Stomach (tissue), 9 donors: Measurements from ENCODE around the gene MRGPRG. TPM values are rescaled to one million over a fixed set of nuclear protein-coding genes. Genes with fewer than 3 reads are reported as not detected.

Experiments
- DNase-seq, 2 donors: peaks; one replicate each; pipeline versions ENCODE4 v3.0.0 to v3.0.0-alpha.2; 2013 to 2019
- H3K27ac ChIP-seq, 5 donors: fragments of 200-600 bp in 4 of 5; sonication (generic) in 4 of 5; one replicate each; pipeline ENCODE4 v1.5.1; 2013 to 2019; ENCODE audit warnings: mild to moderate bottlenecking in 1 of 5, moderate library complexity in 1 of 5
- H3K27me3 ChIP-seq, 3 donors: fragments of 200-600 bp; sonication (generic); one replicate each; pipeline ENCODE4 v1.5.1; 2017 to 2019; ENCODE audit warnings: mixed run types in 1 of 3
- H3K36me3 ChIP-seq, 4 donors: fragments of 200-600 bp; sonication (generic); 1 replicate in 3 of 4; 2 replicates in 1 of 4; pipeline ENCODE4 v1.5.1; 2016 to 2019
- H3K4me1 ChIP-seq, 4 donors: fragments of 200-600 bp; sonication (generic); one replicate each; pipeline ENCODE4 v1.5.1; 2016 to 2019
- H3K4me3 ChIP-seq, 4 donors: fragments of 200-600 bp; sonication (generic) in 3 of 4; one replicate each; pipeline ENCODE4 v1.5.1; 2016 to 2019; ENCODE audit warnings: mild to moderate bottlenecking in 1 of 4
- H3K9me3 ChIP-seq, 4 donors: fragments of 200-600 bp; sonication (generic); one replicate each; pipeline ENCODE4 v1.5.1; 2016 to 2019
- CTCF ChIP-seq, 7 experiments: fragments of 450-650 bp in 4 of 7; fragments of 200-600 bp in 3 of 7; sonication (generic) in 3 of 7; IDR thresholded peaks; one replicate each; pipeline ENCODE4 v1.5.1; 2016 to 2019; ENCODE audit warnings: antibody characterized with exemption in 7 of 7, control low read depth in 2 of 7, mild to moderate bottlenecking in 1 of 7
- EP300 ChIP-seq: sonication (generic); formaldehyde crosslinking; IDR thresholded peaks from one replicate; pipeline ENCODE4 v1.6.1; 2017; ENCODE audit warnings: antibody characterized with exemption
- POLR2A ChIP-seq, 4 donors: fragments of 450-650 bp; IDR thresholded peaks; one replicate each; pipeline ENCODE4 v1.6.1; 2016; ENCODE audit warnings: antibody characterized with exemption in 4 of 4, control low read depth in 2 of 4, mild to moderate bottlenecking in 1 of 4, moderate library complexity in 1 of 4
- POLR2AphosphoS5 ChIP-seq, 3 donors: sonication (generic); formaldehyde crosslinking; IDR thresholded peaks; one replicate each; pipeline ENCODE4 v1.6.1; 2016; ENCODE audit warnings: antibody characterized with exemption in 3 of 3
- WGBS, 5 donors: extraction: QIAGEN DNeasy Blood & Tissue Kit in 3 of 5; methylation state at CpG; one replicate each; pipeline versions ENCODE4 v1.1.5 to v1.1.7; 2013 to 2018; 5-methylcytosine and 5-hydroxymethylcytosine counted together
- intact Hi-C: fragments of 100-400 bp; cut with DNase I; formaldehyde crosslinking; loops from one replicate; pipeline ENCODE4 v1.15.1; 2023; ENCODE audit warnings: low total_unique reads
- polyA plus RNA-seq, 3 donors: library from polyadenylated mRNA; stranded (reverse); fragments of 200-250 nt; gene quantifications; one replicate each; pipeline ENCODE4 v1.2.3, GENCODE V29; 2013
- total RNA-seq, 5 donors: library from RNA; depleted of rRNA; stranded (reverse); fragments of >200 nt; gene quantifications; one replicate each; pipeline versions ENCODE4 v1.1.0 to v1.2.3, GENCODE V29; 2014 to 2016
- donor health status: healthy with polysubstance abuse.
- donor health status: Bipolar disorder and iron deficiency.
- donor health status: healthy.

The MRGPRG gene
- total and polyA plus RNA-seq, 8 donors: not detected

- Histone ChIP-seq H3K27me3 (peaks cover 0 to 14% (median 0%) of the 10 kb centered on the region in 3 donors), H3K4me1 (no peaks in the 10 kb centered on the region), H3K27ac (no peak overlapping the region), H3K9me3 (no peaks in the 10 kb centered on the region), H3K36me3 (no peaks in the 10 kb centered on the region), H3K4me3 (no peak overlapping the region)
- DNase-seq: no peak
- intact Hi-C loops: no loop called here
- 82 to 88% (median 86%) methylated on average over 17 of the region's 17 CpGs for WGBS, 5 donors
- TF ChIP-seq CTCF (IDR thresholded peaks at IDR 0.05) (no peak), POLR2AphosphoS5 (IDR thresholded peaks at IDR 0.05) (no peak), EP300 (no peak), POLR2A (IDR thresholded peaks at IDR 0.05) (no peak)
Measured at GRCh38 chr11:3188496-3189195, 30.0 kb downstream of the MRGPRG start.

- no peaks in the 10 kb centered on the region for H3K4me1 ChIP-seq
- peaks cover 0 to 6% (median 0%) of the 10 kb centered on the region in 3 donors for H3K27me3 ChIP-seq
- TF ChIP-seq POLR2A (IDR thresholded peaks at IDR 0.05) (no peak), EP300 (no peak), POLR2AphosphoS5 (IDR thresholded peaks at IDR 0.05) (no peak), CTCF (IDR thresholded peaks at IDR 0.05) (no peak)
- no peak for DNase-seq
- 77 to 88% (median 81%) methylated on average over 11 of the region's 11 CpGs for WGBS, 5 donors
- H3K36me3 ChIP-seq: no peaks in the 10 kb centered on the region
- H3K9me3 ChIP-seq: no peaks in the 10 kb centered on the region
- H3K4me3 ChIP-seq: no peak overlapping the region
- H3K27ac ChIP-seq: no peak overlapping the region
- intact Hi-C loops: no loop called here
Measured at GRCh38 chr11:3186166-3186953, 32.3 kb downstream of the MRGPRG start.

- Histone ChIP-seq H3K27ac (no peak overlapping the region), H3K36me3 (no peaks in the 10 kb centered on the region), H3K9me3 (no peaks in the 10 kb centered on the region), H3K4me1 (no peaks in the 10 kb centered on the region), H3K4me3 (no peak overlapping the region), H3K27me3 (peaks cover 0 to 6% (median 0%) of the 10 kb centered on the region in 3 donors)
- DNase-seq: no peak
- intact Hi-C loops: no loop called here
- TF ChIP-seq POLR2A (IDR thresholded peaks at IDR 0.05) (no peak), CTCF (IDR thresholded peaks at IDR 0.05) (no peak), POLR2AphosphoS5 (IDR thresholded peaks at IDR 0.05) (no peak), EP300 (no peak)
- 75 to 83% (median 78%) methylated on average over 11 of the region's 11 CpGs for WGBS, 5 donors
Measured at GRCh38 chr11:3184732-3185347, 33.8 kb downstream of the MRGPRG start.

- Histone ChIP-seq H3K27me3 (no peaks in the 10 kb centered on the region), H3K9me3 (no peaks in the 10 kb centered on the region), H3K4me3 (no peak overlapping the region), H3K36me3 (no peaks in the 10 kb centered on the region), H3K4me1 (no peaks in the 10 kb centered on the region), H3K27ac (no peak overlapping the region)
- TF ChIP-seq POLR2AphosphoS5 (IDR thresholded peaks at IDR 0.05) (no peak), EP300 (no peak), CTCF (IDR thresholded peaks at IDR 0.05) (no peak), POLR2A (IDR thresholded peaks at IDR 0.05) (no peak)
- intact Hi-C loops: no loop called here
- WGBS, 5 donors: 80 to 93% (median 90%) methylated on average over 6 of the region's 6 CpGs
- no peak for DNase-seq
Measured at GRCh38 chr11:3183523-3183922, 35.1 kb downstream of the MRGPRG start.
